HuH-7 (cell line): Measurements from ENCODE around the gene GCH1.
"Not testable (repeated sequence)": the region's sequence is repeated elsewhere in the genome, so short reads cannot be mapped to it uniquely, and the experiment has no call there.

Experiments
- DNase-seq: peaks from one replicate; pipeline ENCODE4 v3.0.0; 2011; ENCODE audit warnings: low spot score

GCH1 gene

DNA sequence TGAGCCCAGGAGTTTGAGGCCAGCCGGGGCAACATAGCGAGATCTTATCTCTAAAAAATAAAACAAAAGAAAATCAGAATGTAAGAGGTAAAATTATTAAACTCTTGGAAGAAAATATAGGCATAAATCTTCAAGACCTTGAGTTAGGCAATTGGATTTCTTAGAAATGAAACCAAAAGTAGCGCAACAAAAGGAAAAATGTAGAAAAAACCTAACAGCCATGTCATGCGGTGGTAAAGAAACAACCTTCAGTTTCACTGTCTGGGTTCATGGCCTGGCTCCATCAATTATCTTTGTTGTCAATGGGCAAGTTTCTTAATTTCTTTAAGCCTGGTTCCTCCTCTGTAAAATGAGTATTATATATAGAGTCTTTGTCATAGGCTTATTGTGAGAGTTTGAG lies 5.6 kb upstream of the GCH1 start:
- no peak for DNase-seq

DNA sequence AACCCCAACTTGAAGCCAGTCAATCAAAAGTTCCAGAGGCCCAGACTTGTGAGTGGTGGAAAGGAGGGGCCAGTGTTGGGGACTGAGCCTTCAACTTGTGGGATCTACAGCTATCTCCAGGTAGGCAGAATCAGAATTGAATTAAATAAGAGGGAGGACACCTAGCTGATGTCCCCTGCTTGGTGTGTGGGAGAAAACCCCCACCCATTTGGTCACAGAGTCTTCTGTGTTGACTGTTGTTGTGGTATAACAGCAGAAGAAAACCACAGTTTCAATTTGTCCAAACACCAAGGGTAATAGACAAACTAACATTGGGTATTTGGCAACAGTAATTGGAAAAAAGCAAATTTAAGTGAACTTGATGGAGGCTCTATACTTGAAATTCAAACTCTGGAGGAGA lies 3.4 kb upstream of the GCH1 start:
- DNase-seq, result no peak

DNA sequence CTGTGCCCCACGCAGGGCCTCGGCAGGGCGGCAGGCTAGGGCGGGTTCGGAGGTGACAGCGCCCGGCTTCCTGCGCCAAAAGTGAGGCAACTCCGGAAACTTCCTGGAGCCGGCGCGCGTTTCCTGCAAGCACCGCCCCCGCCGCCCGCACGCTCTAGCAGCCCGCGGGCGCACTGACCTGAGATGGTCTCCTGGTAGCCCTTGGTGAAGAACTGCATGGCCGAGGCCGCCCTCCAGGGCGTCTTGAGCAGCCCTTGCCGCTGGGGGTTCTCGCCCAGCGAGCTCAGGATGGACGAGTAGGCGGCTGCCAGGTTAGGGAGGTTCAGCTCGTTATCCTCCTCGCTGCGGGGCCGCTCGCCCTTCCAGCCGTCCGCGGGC lies 494 bp downstream of the GCH1 start:
- peak; percentile 56 for DNase-seq

DNA sequence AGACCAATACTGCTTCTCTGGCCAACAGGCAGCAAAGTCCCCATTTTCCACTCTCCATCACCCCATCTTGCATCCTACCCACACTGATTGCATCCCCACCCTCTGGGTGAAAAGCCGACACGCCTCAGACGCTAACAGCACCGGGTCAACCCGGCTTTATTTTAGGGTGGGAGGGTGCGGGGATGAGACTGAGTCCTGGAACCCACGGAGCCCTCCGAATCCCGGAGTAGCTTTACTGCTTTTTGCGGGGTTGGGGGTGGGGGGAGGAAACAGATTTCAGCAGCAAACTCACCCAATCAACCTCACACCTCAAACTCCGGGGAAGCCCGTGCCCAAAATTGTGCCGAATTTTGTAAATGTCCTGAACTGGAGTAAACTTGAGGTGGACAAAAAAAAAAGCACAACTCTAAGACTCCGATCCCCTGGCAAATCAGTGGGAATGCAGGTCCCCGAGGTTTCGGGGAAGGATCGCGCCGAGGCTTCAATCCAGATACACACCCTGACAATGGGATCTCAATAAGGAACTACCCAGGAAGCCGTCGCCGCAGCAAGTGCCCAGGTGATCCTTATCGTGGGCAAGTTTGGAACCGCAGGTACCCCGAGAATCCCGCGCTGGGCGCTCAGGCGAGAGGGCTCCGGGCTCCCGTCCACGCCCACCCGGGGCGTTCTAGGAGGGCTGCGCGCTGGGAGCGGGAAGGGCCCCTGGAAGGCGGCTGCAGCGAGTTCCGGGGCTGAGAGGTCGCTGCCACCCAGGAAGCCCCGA lies 1.1 kb downstream of the GCH1 start:
- DNase-seq, result no peak

DNA sequence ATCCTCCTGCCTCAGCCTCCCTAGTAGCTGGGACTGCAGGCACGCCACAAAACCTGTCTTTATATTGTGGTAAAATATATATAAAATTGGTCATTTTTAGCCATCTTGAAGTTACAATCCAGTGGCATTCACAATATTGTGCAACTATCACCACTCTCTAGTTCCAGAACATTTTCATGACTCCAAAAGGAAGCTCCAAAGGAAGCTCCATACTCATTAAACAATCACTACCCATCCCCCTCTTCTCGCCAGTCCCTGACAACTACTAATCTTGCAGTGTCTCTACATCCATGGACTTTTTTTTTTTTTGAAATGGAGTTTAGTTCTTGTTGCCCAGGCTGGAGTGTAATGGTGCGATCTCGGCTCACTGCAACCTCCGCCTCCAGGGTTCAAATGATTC lies 3.1 kb downstream of the GCH1 start:
- DNase-seq, result no peak

DNA sequence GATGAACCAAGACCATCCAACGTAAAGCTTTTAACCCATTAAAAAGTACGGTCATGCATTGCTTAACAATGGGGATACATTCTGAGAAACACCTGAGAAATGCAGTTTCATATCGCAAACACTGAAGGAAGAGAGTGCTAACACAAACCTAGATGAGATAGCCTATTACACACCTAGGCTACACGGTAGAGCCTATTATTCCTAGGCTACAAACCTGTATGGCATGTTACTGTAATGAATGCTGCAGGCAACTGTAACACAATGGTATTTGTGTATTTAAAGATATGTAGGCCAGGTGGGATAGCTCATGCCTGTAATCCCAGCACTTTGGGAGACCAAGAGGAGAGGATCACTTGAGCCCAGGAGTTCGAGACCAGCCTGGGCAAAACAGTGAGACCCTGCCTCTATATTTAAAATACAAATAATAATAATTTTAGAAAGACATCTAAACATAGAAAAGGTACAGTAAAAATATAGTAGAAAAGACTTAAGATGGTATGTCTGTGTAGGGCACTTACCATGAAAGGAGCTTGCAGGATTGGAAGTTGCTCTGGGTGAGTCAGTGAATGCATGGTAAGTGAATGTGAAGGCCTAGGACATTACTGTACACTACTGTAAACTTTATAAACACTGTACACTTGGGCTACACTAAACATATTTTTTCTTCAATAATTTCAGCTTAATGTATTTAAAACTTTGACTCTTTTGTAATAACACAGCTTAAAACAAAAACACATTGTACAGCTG lies 4.6 kb downstream of the GCH1 start:
- DNase-seq, result not testable (repeated sequence)

DNA sequence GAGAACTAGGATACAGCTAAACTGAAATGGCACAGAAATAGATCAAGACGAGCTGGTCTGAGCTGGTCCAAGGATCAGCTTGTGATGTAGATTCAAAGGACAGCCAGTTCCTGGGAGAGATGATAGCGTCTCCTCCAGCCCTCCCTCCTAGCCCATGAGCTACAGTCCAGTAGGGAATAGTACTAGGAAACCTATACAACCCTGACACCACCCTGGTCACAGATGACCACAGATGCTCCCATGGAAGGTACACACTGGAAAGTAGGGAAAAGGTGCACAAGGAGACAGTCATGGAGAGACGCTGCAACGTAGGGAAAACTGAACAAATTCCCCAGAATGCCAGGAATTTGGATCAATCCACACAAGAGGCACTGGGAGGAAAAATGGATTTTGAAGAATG lies 6.9 kb downstream of the GCH1 start:
- no peak for DNase-seq

DNA sequence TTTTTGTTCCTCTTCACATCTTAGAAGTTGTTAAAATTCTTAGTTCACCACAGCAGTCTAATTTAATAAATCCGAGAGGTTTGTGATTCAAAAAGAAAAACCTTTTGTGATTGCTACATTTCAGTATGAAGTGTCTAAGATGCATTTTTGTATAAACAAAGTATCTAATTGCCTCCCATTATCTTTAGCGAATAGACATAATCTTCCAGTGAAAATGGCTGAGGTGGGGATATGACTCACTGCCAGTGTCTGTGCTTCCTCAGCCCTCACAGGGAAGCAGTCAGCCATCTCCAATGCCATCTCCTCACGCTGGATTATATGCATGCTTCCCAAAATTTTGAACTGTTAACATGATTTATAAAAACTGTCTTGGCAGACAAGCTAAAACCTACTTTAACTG lies 7.6 kb downstream of the GCH1 start:
- DNase-seq, result no peak

DNA sequence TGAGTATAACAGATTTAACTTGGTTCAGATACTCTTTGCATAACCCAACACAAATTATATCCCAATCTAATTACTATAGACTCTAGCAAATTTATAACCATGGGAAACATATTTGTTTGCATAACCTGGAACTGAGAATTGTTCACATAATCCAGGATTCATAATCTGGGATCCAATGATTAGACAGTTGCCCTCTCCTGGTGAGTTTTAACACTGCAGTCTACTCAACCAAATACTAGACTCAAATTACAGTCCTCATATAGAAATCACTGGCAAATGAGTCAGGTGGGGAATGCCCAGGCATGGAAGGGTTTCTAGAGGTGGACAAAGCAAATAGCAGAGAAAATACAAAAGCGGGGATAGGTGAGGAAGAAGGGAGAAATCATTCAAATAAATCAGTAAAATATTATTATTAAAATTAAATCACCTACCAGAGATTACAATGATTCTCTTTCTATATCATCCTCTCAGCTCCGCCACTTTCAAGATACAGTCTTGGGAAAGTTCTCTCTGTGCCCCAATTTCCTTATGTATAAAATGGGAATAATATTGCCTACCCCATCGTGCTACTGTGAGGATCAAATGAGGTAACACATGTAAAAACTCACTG lies 9.4 kb downstream of the GCH1 start:
- DNase-seq, result peak; percentile 50

DNA sequence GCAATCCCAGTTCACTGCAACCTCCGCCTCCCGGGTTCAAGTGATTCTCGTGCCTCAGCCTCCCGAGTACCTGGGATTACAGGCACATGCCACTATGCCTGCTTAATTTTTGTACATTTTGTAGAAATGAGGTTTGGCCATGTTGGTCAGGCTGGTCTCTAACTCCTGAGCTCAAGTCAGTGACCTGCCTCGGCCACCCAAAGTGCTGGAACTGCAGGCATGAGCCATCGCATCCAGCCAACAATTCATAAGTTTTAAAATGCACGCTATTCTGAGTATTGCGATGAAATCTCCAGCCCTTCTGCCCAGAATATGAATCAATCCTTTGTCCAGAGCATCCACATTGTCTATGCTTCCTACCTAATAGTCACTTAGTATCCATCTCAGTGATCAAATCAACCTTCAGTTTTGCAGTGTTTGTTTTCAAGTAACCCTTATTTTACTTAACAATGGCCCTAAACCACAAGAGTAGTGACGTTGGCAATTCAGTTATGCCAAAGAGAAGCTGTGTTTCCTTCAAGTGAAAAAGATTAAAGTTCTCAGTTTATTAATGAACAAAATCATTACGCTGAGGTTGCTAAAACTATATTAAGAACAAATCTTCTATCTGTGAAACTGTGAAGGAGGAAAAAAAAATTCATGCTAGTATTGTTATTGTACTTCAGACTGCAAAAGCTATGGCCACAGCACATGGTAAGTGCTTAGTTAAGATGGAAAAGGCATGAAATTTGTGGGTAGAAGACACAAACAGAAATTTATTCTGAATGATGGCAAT lies 11.0 kb downstream of the GCH1 start:
- DNase-seq, result no peak

DNA sequence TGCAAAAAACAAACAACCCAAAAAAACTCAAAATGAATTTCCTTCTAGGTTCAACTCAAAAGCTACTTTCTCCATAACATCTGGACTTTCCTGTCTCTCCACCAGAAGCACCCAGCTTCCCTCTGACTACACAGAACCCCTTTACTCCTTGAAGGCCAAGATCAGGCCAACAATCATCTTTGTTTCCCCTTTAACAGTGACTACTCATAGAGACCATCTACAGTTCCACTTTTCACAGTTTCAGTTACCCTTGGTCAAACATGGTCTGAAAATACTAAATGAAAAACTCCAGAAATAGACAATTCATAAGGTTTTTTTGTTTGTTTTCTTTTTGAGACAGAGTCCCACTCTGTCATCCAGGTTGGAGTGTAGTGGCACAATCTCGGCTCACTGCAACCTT lies 11.8 kb downstream of the GCH1 start:
- DNase-seq, result no peak

DNA sequence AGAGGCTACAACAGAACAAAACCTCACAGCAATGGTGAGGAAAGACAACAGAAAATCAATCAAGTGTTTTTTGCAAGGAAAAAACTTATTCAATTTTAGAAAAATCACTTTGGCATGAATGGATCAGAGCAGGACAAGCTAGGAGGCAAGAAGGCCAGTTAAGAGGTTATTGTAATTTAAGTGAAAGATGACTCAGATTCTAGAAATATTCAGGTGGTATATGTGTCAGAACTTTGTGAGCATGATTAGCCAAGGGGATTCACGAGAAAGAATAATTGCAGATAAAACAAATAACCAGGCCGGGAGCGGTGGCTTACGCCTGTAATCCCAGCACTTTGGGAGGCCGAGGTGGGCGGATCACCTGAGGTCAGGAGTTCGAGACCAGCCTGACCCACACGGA lies 12.7 kb downstream of the GCH1 start:
- DNase-seq, result no peak

DNA sequence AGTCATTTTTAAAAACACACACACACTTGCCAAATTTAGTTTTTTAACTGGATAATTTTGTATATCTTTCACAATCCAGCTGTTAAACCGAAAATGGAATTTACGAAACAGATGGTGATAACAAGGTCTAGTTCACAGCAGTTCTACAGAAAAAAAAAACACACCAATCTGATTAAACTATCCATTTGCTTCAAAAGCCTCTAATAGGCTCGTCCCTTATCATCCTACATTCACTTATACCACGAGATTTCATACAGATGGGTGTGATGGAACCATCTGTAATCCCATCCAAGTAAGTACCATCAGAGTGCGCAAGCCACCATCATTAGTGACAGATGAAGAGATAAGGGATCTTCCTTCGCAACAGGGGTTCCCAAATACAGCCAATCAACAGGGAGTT lies 20.1 kb downstream of the GCH1 start:
- no peak for DNase-seq

DNA sequence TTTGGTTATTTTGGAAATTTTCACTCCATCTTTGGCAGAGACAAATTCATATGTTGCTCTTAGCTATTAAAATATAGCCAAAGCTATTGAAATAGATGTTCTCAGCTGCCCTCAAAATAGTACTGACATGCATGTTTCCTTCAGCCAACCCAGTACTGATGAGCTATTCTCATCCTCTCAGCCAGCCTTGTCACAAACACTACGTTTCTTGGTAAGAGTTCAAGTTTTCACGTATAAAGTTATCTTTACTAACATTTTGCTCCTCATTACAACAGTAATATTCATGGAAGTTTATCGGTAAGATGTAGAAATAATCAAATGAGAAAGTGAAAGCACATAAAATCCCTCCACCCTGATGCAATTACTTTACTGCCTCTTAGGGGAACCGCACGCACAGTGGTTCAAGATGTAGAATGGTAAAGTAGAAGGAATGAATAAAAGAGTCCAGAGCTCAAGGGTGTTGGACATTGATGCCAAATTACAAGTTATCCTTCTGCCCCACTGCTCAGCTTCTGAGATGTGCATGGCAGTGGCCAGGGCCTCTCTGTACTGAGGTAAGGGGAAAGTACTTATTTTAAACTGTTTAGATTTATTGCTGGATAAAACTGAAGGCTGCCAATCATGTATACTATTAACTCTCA lies 20.7 kb downstream of the GCH1 start:
- DNase-seq, result no peak

DNA sequence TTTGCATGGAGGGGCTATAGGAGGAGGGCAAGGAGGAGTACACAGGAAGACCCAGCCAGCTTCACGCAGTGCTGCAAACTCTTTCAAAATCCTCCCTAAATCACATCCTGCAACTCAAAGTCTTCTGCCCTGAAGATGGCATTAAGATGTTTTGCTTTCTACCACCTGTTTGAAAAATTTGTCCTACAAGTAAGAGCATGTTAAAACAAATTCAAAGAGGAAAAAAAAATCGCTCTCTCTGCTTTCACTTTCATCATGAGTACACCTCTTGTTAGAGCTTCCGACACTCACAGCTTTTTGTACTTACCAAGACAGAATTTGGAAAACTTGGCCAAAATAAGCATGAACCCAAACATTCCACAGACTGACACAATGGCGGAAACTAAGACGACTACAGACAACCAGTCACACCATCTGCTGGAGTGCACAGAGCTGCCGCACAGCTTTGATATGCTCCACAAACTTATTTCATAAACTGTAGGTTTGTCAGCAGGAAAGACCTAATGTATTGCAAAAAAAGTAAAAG lies 21.3 kb downstream of the GCH1 start:
- no peak for DNase-seq

DNA sequence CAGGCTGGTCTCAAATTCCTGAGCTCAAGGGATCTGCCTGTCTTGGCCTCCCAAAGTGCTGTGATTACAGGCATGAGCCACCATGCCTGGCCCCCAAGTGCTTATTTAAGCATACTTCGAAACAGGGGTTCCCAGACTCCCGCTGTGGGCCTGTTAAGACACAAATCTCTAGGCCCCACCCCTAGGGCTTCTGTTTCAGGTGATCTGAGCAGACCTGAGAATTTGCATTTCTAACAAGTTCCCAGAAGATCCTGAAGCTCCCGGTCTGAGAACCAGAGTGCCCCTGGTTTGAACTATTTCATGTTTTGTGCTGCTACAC lies 25.0 kb downstream of the GCH1 start:
- DNase-seq, result no peak

DNA sequence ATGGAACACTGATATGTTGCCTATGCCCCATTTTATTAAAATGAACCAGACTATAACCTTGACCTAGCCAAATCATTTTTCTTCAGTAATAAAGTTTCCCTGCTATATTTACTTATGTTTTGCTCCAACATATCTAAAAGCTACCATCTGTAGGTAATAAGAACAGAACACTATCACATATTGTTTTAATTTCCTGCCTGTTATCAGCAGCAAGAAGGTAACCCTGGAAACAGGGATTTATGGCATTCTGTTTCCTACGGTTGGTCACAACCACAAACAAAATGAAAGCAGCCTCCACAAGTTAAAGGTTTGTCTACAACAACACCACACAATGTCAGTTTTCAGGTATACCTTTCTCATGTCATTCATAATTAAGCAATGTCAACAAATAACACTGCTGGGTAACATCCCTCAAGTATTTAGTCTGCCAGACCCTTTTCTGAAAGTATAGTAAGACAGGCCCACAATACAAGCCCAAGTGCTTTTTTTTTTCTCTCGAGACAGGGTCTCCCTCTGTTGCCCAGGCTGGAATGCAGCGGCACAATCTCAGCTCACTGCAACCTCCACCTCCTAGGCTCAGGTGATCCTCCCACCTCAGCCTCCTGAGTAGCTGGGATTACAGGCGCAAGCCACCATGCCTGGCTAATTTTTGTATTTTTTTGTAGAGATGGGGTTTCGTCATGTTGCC lies 25.5 kb downstream of the GCH1 start:
- DNase-seq, result no peak

DNA sequence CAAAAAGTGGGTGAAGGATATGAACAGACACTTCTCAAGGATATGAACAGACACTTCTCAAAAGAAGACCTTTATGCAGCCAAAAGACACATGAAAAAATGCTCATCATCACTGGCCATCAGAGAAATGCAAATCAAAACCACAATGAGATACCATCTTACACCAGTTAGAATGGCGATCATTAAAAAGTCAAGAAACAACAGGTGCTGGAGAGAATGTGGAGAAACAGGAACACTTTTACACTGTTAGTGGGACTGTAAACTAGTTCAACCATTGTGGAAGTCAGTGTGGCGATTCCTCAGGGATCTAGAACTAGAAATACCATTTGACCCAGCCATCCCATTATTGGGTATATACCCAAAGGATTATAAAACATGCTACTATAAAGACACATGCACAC lies 27.0 kb downstream of the GCH1 start:
- not testable (repeated sequence) for DNase-seq

DNA sequence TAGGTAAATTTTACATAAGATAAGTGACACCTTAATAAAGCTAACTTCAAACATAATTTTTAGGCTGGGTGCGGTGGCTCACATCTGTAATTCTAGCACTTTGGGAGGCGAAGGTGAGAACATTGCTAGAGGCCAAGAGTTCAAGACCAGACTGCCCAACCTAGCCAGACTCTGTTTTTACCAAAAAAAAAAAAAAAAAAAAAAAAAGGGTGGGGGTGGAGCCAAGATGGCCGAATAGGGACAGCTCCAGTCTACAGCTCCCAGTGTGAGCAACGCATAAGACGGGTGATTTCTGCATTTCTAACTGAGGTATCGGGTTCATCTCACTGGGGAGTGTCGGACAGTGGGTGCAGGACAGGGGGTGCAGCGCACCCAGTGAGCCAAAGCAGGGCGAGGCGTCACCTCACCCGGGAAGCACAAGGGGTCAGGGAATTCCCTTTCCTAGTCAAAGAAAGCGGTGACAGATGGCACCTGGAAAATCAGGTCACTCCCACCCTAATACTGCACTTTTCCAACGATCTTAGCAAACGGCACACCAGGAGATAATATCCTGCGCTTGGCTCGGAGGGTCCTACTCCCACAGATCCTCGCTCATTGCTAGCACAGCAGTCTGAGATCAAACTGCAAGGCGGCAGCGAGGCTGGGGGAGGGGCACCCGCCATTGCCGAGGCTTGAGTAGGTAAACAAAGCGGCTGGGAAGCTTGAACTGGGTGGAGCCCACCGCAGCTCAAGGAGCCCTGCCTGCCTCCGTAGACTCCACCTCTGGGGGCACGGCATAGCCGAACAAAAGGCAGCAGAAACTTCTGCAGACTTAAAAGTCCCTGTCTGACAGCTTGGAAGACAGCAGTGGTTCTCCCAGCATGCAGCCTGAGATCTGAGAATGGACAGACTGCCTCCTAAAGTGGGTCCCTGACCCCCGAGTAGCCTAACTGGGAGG lies 32.2 kb downstream of the GCH1 start:
- not testable (repeated sequence) for DNase-seq

DNA sequence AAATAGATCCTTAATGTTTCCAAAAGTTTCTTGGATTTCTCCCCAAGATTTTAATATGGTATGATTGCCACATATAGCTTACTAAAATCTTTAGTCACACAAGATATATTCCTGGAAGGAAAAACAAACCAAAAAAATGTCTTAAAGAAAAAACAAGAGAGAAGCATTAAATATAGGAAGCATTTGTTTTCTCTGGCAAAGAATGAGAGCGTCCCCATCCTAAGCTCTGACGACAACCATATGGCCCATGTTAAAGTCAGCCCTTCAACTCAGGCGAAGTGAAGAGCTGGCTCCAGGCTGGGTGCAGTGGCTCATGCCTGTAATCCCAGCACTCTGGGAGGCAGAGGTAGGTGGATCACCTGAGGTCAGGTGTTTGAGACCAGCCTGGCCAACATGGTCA lies 35.6 kb downstream of the GCH1 start:
- DNase-seq, result no peak
